ENCODE data around the gene RXRB.

The RXRB gene

GRCh38 chr6:33195304-33196165 lies 4.9 kb downstream of the RXRB start:
- DNase-seq = no peak

GRCh38 chr6:33194431-33194979 lies 6.0 kb downstream of the RXRB start:
- DNase-seq = no peak

- no peak for DNase-seq
Measured at GRCh38 chr6:33193619-33194018, 6.8 kb downstream of the RXRB start.

DNA sequence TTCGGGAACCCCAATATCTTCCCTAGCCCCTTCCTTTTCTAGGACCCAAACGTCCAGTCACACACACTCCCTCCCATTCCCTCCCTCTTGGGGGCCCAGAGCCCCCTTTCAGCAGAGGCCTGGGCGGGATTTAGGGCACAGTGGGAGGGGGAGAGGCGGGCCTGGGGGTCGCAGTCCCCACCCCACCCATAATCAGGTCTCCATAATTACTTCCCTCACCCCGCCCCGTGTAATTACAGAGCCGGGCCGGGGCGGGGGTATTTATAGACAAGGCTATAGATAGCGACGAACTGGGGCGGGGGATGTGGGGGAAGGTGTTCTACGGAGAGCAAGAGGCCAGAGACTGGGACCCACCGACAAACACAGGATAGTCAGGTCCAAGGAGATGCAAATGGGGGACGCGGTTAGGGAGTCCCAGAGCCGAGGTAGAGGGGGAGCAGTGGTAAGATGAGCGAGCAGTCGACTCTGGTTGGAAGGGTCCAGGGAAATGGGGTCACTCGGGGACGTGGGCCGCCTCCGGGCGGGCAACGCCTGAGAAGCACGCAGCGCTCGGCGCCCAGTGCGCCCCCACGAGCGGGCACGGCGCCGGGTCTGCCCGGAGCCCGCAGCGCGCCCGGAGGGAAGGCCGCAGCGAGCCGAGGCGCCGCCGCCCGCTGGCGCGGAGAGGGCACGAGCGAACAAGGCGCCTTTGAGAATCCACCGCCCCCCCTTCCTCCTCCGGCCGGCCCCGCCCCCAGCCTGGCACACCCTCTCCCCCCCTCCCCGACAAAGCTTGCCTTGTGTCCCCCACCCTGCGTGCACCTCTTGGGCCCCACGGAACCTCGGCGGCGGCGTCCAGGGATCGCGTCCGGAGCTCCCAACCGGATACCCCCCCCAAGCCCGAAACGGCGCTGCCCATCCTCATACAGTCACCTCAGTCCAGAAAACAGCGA lies 7.5 kb downstream of the RXRB start:
- DNase-seq = peak; percentile 47

GRCh38 chr6:33192105-33192646 lies 8.3 kb downstream of the RXRB start, which contains the start of gene COL11A2:
COL11A2 (minus strand) TSS chr6:33192467; CDS start chr6:33192240, 227 bp downstream.
- DNase-seq = peak; percentile 34

DNA sequence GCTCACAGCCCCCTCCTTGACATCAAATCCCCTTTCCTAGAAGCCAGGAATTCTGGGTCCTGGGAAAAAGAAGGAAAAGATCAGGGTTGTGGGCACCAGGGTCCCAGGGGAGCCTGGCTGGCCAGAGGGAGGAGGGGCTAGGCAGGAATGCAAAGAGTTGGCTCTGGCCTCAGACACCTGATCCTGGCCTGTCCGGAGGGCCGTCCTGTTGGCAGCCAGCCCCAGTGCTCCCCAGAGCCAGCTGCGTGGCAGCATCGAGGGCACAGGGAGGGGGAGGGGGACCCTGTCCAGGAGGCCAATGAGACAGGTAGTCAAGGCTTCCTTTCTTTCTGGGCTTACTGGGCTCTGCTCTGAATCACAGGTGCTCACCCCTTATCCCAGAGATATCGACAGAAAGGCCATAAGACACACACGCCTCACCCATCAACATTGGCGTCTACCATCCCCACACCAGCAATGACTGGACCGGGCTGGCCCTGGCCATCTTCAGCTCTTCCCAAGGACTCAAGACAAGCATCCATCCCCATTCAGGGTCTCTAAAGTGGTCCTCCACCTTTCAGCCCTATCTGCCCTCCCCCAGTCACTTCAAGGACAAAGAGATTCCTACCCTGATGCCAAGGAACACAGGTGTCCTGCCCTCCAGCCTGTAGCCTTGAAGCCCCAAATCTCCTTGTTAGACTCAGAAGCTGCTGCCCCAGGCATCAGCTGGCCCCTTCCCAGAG lies 8.9 kb downstream of the RXRB start:
- no peak for DNase-seq

DNA sequence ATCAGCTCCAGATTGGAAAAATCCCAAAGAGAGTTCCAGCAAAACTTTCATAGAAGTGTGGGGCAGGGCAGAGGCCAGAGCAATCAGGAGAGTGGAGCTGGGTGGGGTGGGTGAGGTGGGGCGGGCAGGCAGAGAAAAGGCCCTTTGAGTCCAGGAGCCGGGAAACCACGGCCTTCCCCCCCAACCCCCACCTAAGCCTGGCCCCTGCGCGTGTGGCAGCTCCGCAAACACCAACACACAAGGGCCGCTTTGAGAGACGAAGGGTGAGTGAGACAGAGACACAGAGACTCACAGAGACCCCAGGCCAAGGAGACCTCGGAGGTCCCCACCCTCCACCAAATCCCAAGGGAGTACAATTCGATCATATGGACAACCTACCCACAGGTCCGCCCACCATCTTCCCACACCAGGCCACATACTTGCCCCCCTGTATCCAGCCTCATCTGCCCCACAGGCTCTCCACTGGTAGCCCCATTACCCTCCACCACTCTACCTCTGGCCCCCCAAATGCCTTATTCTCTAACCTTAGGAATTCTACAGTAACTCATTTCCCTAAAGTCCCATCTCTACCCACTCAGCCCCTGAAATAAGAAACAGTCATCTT lies 9.9 kb downstream of the RXRB start:
- DNase-seq = no peak

DNA sequence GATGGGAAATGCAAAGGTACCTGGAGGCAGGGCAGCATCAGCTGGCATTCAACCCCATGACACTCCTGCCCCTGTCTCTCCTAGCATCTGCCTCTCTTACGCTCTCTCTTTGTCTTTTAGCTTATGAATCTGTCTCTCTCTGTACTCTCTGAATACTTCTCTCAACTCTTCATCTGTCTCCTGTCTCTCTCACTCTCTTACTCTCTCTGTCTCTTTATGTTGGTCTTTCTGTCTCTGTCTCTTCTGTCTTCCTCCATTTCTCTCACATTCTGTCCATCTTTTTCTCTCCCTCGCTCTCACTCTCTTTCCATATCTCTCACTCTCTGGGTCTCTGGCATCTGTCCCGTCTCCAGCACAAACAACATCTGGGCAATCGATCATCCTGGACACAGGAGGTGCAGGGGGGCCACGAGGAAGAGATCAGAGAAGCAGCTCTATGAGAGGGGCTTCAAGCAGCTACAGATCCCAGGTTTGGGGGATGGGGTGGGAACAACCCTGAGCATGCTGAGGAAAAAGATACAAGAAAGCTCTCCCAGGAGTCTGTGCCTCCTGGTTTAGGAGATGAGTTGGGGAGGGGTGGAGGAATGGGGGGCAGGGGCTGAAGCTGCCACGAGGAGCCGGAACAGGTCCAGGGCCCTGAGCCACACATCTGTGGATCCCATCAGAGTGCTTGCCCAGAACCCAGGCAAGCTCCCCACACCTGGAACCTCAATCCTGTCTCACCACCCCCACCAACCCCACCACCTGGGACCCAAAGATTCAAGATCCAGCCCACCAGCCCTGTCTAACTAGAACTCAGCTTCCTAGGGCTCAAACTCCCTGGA lies 10.6 kb downstream of the RXRB start:
- DNase-seq = no peak

DNA sequence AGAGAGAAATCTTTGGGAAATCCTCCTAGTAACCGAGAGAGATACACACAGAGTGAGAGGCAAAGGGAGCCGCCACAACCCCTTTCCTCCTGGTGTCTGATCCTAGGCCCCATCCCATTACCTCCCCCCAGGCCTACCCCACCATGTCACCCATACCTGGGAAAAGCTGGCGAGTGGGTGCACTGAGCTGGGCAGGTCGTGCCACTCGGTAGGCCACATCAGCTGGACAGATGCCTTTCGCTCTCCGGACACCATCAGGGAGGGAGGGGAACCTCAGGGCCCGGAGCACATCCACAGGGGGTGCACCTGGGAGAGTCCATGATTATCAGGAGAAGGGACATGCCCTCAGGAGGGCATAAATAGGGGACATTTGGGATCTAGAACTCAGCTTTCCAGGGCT lies 11.3 kb downstream of the RXRB start:
- DNase-seq = no peak

- no peak for DNase-seq
Measured at GRCh38 chr6:33187809-33188208, 12.7 kb downstream of the RXRB start.

DNA sequence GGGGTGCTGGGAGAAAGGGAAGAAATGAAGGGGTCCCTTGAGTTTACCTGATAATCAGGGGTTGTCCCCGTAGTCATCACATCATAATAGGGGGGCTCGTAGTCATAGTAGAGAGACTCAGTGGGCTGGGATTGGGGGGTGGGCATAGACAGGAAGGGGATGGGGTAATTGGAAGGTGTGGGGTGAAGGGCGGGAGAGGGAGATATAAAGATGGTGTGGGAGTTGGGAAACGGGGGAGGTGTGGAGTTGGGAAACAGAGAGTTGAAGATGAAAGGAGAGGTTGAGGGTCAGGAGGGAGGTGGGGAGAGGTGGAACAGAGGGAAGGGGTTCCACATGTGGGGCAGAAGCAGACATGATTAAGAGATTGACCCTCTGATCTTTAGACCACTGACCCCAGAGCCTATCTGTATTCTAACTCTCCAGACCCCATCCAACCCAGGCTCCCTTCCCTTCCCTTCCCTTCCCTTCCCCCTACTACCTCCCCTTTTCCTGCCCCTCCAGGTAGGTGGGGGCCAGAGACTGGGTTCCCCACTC lies 14.7 kb downstream of the RXRB start:
- DNase-seq = no peak

DNA sequence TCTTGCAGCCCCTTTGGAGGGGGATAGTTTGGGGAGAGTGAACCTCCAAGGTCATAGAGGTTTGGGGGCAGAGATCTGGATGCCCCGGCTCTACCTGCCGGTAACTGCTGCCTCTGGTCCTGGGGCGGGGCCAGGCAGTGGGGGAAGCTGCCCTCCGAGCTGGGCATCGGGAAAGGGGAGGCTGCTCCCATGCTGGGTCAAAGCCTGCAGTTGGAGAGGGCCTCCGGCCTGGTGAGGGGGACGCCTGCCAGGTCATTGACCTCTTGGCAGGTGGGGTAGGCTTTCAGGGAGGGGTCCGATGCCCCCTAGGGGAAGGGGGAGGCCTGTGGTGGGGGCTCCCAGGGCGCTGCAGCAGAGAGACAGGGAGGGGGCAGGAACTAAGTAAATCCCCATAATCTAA lies 15.3 kb downstream of the RXRB start:
- DNase-seq = no peak

- no peak for DNase-seq
Measured at GRCh38 chr6:33183071-33183683, 17.3 kb downstream of the RXRB start.

DNA sequence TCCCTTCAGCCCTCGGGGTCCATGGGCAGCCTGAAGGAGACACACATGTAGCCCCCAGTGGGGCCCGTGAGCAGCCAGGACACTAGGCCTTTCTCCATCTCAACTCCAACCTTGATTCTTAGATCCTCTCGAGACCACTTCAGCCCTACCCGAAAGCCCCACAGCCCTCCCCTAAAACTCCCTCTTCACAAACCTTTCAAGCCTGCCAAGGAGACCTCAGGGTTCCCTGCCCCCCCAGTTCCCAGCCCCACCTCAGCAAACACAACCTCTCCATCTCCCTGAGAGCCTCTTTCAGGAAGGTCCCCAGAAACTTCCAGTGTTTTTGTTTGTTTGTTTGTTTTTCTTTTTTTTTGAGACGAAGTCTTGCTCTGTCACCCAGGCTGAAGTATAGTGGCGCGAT lies 19.3 kb downstream of the RXRB start:
- DNase-seq = no peak

- DNase-seq = no peak
Measured at GRCh38 chr6:33178755-33179475, 21.6 kb downstream of the RXRB start.

DNA sequence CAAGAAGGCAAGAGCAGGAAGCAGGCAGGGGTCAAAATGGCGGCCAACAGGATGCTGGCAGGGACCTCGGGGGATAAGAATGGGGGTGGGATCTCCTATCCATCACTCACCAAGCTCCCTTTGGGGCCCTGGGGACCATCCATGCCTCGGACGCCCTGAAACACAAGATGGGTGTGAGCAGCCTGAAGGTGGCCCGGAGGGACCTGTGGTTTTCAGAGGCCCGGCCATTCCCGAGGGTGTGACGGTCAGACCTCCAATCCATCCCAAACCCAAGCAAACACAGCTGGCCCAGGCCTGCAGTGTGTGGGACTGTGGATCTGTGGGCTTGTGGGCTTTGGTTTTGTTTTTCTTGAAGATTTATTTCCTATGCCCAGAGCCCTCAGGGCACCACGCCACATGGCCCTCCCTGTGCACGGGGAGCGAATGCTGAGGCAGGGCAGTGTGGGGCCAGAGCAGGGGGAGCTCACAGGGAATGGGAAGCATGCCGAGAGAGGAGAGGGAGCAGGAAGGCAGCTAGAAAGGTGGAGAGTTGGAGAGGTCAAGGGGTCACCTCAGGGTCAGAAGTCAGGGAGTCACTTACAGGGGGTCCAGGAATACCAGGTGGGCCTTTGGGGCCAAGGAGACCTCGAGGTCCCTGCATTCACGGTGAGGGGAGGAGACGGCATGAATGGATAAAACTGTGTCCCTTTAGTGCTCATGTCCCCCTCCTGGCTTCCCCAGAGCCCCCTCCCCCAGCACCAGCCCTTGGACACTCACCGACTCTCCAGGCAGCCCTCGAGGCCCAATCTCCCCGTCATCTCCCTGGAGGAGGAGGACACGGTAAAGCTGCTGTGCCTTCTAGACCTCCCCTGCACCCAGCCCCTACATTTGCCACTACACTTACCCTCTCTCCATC lies 22.7 kb downstream of the RXRB start:
- no peak for DNase-seq

DNA sequence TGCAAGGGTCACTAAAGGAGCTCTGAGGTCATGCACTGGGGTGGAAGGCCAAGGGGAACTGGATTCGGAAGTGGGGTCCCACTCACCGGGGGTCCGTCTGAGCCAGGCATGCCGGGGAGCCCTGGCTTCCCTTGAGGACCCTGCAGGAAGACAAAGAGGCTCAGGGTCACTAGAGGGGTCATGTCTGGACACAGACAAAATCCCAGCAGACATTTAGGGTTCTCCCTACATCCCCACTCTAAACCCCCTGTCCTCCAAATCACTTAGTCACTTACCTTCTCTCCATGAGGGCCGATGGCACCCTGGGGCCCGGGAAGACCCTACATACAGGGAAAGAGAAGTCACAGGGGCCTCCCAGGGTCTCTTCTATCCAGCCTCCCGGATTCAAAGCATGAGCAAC lies 23.6 kb downstream of the RXRB start:
- no peak for DNase-seq

GRCh38 chr6:33175436-33176069 lies 24.9 kb downstream of the RXRB start:
- no peak for DNase-seq
